GM19240 (cell line): ENCODE results near the gene TCIRG1.

Experiments
- DNase-seq: peaks from one replicate; pipeline ENCODE4 v3.0.0; 2011; ENCODE audit warnings: low spot score; ENCODE audit not compliant: insufficient read length

The TCIRG1 gene

GRCh38 chr11:68004551-68005335 lies 34.1 kb upstream of the TCIRG1 start:
- no peak for DNase-seq

DNA sequence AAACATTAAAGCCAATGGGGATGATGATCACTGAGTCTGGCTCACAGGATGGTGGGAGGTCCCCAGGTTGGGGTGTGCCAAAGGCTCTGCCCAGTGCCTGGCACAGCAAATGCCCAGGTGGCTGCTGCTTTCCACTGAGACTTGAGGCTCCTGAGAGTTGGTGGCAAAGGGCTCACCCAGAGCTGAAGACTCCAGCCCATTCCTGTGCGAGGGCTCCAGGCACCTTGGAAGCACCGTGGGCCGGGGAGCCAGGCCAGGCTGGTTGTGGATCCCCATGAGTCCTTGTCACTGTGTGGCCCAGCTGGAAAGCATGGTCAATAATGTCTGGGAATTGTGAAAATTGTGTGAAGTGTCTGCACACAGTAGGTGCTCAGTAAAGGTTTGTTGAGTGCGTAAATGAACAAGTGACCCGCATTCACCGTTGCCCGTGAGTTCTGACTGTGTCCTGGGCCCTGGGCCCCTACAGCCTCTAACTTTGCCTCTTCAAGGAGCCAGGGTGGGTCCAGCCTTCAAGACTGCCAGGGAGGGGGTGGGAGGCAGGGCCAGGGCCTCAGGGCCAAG lies 32.1 kb upstream of the TCIRG1 start:
- no peak for DNase-seq

DNA sequence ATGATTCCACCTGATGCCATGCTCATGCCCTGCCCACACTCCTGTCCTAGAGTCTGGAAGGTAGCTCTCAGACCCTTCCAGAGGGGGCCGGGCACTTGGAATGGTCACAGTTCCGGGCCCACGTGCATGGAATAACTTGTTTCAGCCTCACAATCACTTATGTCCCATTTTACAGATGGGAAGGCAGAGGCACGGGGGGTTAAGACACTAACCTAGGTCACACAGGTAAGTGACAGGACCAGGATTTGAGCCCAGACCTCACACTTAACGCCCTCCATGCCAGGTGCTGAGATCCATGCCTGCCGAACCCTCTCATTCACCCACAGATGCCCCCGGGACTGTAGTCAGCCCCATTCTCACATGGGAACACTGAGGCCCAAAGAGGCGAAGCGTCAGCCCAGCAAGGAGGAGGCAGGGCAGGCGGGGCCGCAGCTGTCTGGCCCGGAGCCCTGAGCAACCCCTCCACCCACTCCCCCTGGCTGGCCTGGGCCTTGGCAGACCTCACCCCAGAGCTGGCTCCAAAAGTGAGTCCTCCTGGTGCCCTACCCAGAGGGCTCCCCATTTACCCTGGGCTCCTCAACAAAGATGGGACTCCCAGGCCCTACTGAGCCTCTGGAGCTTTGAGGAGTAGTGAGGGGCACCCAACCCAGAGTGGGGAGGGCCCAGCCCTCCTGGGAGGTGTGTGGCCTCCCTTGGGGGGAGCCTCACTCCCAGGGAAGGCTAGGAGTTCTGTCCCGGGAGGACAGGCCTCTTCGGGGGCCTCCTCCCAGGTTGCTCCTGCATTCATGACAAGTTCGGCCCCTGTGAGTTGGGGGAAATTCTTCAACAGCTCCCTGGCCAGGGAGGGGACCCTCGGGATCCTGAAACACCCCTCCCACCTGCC lies 31.1 kb upstream of the TCIRG1 start:
- DNase-seq: no peak

- DNase-seq: no peak
Observed at GRCh38 chr11:68008381-68009337, 30.2 kb upstream of the TCIRG1 start.

GRCh38 chr11:68009391-68010089 lies 29.3 kb upstream of the TCIRG1 start:
- no peak for DNase-seq

DNA sequence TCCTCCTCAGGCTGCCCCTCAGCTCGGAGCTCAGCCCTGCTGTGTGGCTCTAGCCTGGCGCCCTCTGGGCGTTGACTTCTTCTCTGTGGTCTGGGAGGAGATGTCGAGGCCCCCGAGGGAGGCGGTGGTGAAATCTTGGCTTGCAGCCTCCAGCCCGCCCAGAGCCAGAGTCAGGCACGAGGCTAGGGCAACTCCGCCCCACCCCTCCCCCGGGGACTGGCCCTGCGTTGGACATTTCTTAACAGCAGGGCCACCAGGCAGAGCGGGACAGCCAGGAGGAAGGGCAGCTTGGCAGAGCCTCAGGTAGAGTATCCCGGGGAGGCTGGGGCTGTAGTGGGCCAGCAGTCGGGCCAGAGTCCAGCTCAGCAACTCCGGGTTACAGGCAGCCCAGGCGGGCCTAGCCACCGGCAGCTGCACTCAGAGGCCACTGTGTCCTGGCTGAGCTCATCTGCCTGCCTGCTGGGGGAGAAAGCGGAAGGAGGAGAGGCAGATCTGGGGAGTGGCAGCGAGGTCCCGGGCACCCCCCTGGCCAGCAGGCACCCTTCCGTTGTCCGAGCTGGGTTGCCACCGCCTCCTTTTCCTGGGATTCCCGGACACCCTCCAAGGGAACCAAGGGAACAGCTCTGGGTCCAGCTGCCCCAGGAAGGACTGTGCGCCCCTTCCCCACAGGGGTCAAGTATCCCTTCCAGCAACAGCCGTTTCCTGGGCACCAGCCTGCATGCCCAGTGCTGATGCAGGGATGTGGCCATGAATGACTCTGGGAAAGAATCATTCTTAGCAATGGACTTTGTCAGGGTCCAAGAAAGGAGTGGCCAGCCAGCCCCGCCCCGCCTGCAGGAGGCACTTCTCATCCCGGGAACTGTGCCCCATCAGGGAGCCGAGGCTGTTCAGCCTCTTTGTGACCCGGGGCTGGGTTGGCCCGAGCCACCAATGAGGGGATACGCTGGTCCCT lies 28.5 kb upstream of the TCIRG1 start, which contains the start of gene ALDH3B1:
Gene ALDH3B1, plus strand, starts transcription at position 238 of the 952 bp plus-strand sequence. CDS start 4,971 bp downstream, outside the sequence.
- DNase-seq: no peak

- DNase-seq: no peak
Observed at GRCh38 chr11:68011051-68011943, 27.5 kb upstream of the TCIRG1 start.

- no peak for DNase-seq
Observed at GRCh38 chr11:68012044-68012842, 26.6 kb upstream of the TCIRG1 start.

DNA sequence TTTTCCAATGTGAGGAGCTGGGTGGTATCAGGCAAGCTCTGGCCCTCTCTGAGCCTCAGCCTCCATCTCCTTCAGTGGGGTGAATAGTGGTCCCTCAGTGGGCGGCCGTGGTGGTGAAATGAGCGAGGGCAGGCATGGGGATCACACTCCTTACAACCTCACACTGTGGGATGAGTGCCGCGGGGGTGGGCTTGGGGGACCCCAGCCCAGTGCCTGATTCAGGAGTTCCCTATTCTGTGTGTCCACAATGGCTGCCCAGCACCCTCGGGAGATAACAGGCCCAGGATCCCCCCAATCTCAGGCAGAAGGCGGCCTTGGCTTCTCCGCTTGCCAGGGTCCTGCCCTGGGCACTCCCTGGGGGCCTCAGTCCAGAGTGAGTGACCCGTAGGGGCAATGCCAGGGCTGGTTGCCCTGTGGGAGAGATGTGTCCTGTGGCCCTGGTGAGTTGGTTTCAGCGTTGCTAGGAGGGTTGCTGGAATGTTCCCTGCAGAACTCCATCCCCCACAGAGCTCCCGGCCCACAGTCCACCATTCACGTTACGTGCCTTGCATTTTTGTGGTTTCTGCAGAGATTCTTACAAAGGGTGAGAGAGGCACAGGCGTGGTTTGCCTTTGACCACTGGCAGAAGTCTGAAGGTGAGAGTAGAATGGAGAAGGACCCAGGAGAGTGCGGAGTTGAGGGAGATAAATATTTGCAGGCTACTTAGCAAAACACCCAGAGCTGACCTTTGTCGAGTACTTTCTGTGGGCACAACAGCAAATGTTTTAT lies 25.8 kb upstream of the TCIRG1 start:
- no peak for DNase-seq

DNA sequence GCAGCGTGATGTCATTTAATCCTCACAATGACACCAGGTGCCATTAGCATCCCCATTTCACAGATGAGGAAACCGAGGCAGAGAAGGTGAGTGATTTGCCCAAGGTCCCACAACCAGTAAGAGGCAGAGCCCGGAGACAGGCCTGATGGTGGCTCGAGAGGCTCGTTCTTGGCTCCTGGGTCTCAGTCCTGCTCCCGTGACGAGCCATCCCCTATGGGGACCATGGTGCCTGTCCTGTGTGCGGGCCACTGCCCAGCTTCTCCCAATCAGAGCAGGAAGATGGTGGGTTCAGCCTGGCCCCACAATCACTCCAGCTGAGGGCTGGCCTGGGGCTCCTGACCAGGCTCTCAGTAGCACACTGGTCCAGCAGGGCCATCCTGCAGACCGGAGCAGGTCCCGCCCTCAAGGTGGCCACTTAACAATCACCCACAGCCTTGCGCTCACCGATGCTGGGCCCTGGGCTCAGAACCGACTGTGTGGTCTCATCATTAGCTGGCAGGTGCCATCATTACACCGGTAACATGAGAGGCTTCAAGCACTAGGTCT lies 25.1 kb upstream of the TCIRG1 start:
- DNase-seq: no peak

- no peak for DNase-seq
Observed at GRCh38 chr11:68014157-68014946, 24.5 kb upstream of the TCIRG1 start.

DNA sequence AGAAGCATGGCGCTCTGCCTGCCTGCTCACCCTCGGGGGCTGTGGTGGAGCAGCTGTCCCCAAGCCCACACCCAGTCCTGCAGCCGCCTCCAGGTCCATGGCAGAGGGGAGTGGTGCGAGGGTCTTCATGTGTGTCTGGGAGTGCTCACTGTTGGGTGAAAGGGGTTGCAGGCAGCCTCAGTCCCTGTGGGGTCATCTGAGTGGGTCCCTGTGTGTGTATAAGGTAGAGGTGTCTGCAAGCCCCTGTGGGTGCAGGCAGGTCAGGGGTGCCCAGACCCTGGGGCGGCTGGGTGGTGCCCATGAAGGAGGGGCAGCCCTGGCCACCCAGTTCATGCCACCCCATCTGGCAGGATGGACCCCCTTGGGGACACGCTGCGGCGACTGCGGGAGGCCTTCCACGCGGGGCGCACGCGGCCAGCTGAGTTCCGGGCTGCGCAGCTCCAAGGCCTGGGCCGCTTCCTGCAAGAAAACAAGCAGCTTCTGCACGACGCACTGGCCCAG lies 23.8 kb upstream of the TCIRG1 start:
- no peak for DNase-seq

GRCh38 chr11:68015467-68015866 lies 23.4 kb upstream of the TCIRG1 start:
- DNase-seq: no peak

GRCh38 chr11:68016161-68016903 lies 22.5 kb upstream of the TCIRG1 start:
- DNase-seq: no peak
